Stimulated activated CD8-positive, alpha-beta memory T cell treated with anti-CD3 and anti-CD28 coated beads, Interleukin-2, amount 100 ng/mL, for 48 hours (primary cell): ENCODE measurements around the gene PSMD11.
"Not testable (repeated sequence)": the region's sequence is repeated elsewhere in the genome, so short reads cannot be mapped to it uniquely, and the experiment has no call there.

Source experiments
- DNase-seq, 2 donors: peaks; one replicate each; pipeline ENCODE4 v3.0.0-alpha.2; 2020; ENCODE audit warnings: low read depth in 2 of 2

The PSMD11 gene

DNA sequence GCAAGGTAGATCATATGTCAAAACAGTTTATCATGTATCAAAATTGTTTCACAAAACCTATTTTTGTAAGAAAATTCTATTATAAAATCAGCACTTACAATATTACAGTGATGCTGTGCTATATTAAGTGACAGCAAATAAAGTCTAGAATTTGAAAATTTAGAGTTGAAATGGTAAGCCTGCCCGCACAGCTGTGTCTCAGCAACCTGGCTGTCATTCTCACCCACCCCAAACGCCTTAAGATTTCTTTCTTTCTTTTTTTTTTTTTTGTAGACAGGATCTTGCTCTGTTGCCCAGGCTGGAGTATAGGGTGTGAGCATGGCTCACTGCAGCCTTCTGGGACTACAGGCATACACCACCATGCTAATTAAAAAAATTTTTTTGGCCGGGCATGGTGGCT lies 69.3 kb downstream of the PSMD11 start:
- DNase-seq: no peak

DNA sequence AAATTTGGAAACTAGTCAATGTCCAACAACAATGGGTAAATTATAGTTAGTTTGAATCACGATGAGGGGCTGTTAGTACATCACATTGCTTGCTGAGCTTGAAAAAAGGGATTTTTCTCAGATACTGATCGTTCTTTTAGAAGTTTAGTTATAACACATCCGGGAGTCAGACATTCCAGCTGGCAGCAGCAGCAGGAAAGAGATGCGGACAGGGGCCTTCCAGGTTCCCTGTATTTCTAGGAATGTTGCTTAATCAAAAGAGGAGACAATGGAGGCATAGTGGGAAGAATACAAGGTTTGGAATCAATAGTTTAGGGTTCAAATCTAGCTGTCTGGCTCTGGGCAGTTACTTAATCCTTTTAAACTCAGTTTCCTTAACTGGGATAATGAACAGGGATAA lies 70.3 kb downstream of the PSMD11 start:
- no peak for DNase-seq

DNA sequence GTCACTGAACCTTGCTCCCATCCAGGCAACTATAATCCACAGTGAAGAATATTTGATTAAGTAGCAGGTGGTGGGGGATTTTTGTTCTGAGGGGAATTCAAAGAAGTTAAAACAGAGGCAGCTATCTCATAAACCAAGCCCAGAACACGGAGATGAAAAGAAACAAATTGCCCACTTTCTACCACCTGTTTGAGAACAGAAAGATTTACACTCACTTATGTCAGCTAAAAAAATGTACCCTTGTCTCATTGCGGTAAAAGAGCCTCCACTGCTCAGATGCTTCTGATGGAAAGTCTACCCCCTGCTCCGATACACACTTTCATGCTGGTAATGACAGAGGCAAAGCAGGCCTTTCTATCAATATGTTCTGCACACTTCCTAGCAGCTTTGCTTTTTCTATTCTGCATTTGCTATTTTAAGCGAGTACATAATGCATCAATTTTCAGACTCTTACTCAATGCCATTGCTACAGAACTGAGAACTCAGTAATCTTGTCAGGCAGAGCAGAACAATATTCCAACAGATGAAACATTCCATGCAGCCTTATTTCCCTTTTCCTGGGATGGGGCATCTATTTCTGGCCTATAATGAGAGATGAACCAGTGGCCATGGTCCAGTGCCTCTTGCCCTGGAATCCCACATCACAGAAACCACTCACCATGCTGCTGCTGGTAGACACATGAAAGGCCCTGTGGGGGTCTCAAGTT lies 71.5 kb downstream of the PSMD11 start:
- DNase-seq: no peak

DNA sequence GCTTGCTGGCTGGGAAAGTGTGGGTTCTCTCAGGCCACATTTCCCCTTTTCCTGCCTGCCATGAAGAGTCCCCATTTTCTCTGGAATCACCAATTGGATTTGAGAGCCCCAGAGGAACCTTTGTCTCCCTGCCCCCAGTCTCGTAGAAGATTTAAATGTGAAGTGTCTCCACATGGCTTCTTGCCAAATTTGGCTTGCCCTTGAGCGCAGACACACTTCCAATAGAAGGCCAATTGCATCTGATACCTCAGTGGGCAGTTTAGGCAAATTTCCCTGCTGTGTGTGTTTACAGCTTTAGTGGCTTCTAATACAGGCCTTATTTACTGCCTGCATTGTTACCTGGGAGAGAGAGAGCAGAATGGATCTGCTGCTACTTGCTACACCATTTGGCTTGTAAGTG lies 72.1 kb downstream of the PSMD11 start:
- no peak for DNase-seq

DNA sequence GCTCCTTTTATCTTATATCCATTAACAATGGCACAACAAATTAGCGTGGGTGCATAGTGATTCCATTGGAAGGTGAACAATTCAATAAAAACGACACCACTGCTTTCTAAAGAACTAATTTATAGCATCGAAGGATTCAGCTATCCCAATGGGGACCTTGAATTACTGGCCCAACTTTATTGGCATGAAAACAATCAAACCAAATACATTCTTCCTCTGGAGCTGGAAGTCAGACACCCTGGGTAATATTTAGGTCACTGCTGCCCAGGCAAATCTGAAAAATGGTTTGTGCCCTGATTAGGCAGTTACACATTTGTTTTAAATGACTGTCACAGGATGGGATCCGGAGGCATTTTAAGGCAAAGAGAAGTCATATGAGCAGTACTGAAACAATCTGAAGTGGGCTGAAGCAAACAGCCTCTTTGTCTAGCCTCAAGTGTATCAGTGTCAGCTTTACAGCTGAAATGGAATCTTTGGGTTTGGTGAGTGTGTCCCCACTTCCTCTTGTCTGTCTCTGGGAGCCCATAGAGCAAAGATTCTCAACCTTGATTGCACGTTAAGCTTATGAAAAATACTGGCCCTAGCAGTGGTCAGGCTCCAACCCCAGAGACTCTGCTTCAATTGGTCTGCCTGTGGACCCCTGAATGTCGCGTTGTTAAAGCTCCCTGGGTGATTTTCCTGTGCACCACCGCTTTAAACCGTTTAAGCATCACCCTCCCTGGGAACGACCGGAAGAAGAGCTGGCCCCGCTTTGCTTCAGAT lies 72.8 kb downstream of the PSMD11 start:
- DNase-seq: no peak

DNA sequence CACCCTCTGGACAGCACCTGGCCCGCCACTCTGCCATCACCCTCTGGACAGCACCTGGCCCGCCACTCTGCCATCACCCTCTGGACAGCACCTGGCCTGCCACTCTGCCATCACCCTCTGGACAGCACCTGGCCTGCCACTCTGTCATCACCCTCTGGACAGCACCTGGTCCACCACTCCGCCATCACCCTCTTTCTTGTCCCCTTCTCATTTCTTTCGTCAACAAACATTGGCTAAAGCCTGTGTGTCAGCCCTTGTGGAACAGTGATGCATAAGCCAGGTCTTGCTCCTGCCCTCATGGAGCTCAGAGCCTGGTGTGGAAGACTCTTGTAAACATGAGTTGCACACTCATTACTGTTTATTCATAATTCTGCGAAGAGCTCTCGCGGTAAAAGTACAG lies 73.7 kb downstream of the PSMD11 start:
- no peak for DNase-seq

DNA sequence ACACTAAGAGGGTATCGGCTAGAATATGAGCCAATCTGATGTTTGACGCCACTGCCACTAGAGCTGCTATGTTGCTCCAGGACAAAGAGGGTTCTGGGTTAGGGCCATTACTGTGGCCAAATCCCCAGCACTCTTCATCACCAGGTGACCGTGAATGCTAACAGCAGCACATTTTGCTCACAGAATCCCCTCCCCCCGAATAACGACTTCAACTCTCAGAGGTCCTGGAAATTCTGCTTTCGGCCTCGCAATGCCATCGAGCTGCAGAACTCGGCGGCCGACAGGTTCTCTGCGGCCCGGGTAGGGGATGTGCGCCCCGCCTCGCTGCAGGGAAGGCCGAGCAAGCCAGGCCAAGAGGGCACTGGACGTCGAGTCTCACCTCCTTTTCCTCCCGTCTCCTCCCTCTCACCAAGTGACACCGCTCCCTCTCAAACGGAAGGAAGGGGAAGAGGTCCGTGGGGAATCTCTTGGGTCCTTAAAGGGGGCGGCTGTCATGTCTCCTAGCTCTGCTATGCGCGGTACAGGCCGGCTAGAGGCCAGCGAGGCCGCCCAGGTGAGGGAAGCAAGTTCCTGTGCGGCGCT lies 74.4 kb downstream of the PSMD11 start:
- DNase-seq: no peak

DNA sequence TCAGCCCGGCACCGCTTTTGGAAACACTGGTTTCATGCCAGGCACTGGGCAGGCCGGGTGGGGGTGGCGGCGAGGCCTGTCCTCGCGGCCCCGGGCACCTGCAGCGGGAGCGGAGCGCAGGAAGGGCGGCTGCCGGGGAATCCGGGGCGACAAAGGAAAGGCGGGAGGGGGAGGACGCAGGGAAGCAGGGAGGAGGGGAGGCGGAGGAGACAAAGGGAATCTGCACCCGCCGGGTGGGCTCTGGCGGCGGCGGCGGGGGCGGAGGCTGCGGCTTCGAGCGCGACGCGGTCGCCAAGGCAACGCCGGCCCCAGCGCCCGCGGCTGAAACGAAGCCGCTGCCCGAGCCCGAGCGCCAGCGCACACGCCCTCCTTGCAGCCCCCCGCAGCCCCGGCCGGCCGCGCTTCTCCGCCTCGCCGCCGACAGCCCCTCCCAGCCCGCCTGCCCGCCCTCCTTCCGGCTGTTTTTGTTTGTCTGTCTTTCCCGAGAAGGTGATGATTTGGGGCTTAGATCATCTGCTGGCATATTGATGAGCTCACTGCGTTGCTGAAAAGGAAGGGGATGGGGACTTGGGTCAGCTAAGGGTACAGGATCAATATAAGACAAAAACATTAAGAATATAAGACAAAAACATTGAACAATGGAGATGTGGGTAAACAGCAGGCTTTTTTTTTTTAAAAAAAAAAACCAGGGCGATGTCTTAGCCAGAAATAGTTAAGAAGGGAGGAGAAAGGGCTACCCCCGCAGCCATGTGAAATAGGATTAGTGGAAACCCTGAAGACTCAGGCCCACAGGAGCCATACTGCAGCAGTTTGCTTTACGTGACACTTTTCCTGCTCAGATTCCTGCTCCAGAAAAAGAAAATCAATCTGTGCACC lies 75.2 kb downstream of the PSMD11 start:
- DNase-seq: peak in 1 of 2 donors; percentile 43

DNA sequence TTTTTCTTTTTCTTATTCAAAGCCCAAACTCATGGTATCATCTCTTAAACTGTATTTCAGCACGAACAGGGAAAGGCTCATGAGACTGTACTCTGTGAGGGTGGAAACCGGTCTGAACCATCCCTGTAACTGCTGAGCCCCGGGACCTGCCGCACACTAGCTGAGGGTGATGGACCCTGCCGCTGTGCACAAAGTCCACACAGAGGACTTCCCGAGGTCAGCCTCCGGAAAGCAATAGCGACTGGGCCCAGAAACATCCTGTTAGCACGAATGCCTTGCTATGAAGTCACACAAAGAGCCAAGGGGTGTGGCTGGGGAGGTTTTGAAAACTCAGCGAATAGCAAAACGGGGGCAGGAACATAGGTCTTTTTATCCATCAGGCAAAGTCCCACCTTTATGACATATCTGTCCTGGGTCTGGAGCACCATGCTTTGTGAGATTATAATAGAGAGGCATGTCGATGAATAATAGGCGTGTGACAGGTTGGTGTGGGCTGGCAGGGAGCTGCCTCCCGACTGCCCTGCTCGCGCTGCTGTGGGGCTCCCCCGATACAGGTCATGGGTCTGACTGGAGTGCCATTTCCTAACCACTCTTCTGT lies 75.9 kb downstream of the PSMD11 start:
- DNase-seq: peak in 1 of 2 donors; percentile 23

DNA sequence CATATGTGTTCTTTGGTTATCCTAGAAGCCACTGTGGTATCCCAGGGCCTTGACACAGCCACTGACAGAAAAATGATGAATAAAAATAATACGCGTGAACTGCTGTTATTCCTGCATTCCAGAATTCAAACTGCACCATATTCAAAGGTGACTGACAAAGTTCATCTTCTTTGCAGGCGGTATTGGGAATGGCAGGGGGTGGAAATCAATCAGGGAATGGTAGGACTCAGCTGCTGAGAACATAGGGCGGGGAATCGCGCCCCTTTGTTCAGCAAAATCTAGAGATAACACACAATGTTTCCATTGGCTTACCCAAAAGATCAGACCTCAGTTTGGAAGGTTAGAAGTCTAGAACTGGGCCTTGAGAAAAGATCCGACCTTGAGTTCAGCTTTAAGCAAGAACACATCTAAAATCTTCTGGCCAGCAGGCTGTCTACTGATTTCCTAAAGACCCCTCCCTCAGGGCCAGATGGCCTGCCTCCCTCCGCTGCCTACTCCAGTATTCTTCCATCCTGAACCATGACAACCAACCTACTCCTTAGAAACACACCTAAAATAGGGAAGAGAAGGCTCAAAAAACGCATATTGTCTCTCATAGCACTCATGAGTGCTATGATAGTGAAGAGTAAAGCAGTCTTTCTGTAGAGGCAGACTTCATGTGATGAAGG lies 76.6 kb downstream of the PSMD11 start:
- DNase-seq: no peak

DNA sequence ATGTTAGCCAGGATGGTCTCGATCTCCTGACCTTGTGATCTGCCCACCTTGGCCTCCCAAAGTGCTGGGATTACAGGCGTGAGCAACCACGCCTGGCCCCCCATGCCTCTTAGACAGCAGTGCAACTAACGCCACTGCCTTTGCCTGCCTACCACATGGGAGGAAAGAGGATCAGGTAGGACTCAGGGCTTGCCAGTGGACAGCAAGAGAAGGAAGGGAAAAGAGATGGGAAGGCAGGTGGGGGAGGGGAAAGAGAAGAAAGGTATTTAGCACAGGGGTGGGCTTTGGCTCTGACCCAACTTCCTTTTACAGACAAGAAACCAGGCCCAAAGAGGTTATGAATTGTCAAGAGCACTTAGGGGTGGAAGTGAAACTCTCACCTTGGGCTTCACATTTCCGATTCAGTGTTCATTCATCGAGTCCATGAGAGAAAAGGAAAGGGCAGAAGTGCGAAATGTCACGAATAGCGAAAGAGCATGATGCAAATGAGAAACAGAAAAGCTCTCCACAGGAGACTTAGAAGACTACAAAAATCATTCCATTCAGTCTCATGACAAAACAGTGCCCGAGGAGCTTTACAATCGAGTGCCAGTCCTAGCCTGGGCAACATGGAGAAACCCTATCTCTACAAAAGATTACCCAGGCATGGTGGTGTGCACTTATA lies 78.8 kb downstream of the PSMD11 start:
- no peak for DNase-seq

DNA sequence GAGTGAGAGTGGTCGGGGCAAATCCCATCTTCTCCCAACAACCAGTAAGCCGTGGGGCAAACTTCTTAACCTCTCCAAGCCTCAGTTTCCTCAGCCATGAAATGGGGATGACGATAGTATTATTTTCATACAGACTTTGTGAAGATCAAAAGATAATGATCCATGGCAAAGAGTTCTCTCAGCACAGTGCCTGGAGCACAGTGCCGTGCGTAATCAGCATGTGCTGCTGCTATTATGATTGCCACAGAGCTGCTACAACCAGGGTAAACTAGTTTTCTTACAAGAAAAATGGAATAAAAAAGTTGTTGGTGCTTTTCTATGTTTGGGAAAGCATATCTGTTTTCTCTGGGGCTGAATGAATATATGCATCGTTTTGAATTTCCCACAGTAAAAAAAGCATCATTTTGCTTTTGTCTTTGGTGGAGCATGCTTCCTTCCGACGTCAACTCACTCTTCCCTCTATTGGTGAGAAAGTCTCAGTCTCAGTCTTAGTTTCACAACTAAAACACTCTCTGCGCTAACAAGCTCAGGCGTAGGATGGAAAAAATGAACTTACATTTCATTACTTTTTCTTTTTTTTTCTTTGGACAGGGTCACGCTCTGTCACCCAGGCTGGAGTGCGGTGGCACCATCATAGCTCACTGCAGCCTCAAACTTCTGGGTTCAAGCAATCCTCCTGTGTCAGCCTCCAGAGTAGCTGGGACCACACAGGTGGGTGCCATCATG lies 79.7 kb downstream of the PSMD11 start:
- no peak for DNase-seq

DNA sequence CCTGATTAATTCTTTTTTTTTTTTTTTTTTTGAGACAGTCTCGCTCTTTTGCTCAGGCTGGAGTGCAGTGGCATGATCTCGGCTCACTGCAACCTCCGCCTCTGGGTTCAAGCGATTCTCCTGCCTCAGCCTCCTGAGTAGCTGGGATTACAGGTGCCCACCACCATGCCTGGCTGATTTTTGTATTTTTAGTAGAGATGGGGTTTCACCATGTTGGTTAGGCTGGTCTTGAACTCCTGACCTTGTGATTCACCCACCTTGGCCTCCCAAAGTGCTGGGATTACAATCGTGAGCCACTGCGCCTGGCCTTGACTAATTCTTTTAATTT lies 80.2 kb downstream of the PSMD11 start:
- DNase-seq: not testable (repeated sequence)

DNA sequence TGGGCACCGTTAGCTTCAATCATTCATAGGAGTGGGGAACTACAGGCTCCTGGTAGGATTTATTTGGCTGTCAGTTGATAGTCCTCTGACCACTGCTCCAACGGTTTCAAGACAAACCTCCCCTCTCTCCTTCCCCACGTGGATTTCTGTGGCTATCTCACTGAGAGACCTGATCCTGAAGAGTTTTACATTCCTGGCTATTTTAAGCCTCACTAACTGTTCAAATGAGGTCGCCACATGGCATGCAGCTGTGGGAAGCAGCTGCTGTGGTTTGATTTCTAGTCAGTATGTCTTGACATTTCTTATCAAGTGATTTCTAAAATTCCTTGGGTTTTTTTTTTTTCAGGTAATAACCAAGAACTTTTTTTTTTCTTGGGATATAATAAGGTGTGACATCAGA lies 80.8 kb downstream of the PSMD11 start:
- DNase-seq: no peak

DNA sequence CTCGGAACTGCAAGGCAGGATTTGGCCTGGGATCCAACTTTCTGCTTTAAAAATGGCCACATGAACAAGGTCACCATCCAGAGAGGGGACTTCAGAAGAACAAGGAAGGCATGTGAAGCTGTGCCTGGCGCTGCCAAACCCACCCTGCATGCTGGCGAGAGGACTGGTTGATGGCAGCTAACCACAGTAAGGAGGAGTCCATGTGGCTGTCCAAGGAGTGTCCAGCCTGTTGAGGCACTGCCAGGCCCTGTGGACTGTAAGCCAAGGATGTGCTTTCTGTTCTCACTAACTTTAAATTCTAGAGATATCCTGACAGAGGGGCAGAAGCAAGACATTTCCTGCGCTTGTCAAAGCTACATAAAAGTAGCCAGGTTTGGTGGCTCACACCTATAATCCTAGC lies 82.8 kb downstream of the PSMD11 start:
- no peak for DNase-seq

DNA sequence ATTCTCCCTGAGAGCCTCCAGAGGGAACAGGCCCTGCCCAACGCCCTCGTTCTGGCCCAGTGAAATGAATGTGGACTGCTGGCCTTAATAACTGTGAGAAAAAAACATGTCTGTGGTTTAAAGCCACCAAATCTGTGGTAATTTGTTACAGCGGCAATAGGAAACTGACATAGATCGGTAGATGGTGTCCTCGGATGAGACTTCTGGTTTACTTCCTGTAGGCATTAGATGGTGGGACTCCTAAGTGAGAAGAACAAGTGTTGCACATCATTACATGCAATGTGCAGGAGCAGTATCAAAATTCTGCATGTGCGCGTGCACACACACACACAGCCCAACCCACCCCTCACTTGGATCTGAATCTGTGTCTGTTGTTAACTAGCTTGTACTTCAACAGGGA lies 84.5 kb downstream of the PSMD11 start:
- DNase-seq: no peak

DNA sequence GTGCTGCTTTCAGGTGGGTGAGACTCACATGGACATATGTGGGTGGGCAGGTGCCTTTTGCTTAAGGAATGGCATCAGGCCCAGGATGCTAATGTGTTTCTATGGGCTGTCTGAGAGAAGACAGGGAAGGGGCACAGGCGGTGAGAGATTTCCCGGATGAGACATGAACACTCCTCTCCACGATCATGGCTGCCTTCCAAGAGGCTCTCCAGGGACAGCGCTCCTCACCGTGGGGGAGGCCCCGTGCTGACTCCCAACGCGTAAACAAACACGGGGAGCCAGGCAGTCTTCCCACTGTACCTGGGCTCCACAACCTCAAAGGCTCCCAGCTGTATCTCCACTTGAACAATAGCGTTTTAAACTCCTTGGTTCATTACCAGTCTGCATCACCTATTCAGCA lies 85.3 kb downstream of the PSMD11 start:
- DNase-seq: no peak
